Fibroblast of skin of abdomen (primary cell): ENCODE results near the gene PIK3R5.

ENCODE experiments used
- DNase-seq: peaks from one replicate; pipeline ENCODE4 v3.0.0-alpha.2; 2013

PIK3R5 gene

DNA sequence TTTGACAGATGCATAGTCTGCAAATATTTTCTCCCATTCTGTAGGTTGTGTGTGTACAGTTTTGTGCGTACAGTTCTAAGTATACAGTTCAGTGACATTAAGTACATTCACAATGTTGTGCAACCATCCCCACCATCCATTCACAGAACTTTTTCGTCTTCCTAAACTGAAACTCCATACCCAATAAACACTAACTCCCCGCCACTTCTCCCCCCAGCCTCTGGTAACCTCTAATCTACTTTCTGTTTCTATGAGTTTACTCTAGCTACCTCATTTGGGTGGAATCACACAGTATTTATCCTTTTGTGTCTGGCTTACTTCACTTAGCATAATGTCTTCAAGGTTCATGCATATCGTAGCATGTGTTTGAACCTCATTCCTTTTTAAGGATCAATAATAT lies 14.3 kb downstream of the PIK3R5 start:
- no peak for DNase-seq

DNA sequence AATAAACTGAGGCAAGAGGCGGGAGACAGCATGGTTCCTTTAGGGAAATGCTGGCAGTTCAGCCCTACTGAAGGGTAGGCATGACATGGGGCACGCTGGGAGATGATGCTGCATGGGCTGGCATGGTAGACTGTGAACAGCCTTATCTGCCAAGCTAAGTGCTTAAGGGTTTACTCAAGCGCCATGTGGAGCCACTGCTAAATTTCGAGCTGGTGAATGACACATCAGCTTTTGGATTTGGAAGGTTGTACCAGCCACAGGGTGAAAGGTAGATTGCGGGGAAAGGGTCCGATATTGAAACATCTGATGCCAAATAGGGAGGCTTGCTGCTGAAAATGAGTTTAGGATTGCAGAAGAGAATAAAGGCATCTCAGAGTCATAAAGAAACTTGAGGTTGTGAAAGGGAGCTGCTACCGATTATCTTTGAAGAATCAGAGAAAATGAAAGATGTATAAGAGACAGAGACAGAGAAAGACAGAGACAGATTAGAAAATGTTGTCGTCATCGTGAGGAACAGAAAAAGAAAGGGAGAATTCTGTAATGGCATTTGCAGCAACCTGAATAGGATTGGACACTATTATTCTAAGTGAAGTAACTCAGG lies 16.3 kb downstream of the PIK3R5 start:
- no peak for DNase-seq

DNA sequence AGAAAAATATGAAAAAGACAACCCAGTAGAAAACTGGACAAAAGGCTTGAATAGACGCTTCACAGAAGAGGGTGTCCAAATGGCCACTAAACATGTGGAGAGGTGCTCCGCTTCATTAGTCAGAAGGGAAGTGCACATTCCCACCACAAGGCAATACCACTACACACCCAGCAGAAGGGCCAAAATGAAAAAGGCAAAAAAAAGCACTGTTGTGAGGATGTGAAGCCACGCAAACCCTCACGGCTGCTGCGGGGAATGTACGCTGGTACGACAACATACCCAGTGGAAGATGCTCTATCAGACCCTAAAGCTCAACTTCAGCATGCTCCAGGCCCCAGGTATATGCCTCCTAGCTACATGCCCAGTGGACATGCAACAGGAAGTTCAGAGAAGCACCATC lies 17.0 kb downstream of the PIK3R5 start:
- no peak for DNase-seq

DNA sequence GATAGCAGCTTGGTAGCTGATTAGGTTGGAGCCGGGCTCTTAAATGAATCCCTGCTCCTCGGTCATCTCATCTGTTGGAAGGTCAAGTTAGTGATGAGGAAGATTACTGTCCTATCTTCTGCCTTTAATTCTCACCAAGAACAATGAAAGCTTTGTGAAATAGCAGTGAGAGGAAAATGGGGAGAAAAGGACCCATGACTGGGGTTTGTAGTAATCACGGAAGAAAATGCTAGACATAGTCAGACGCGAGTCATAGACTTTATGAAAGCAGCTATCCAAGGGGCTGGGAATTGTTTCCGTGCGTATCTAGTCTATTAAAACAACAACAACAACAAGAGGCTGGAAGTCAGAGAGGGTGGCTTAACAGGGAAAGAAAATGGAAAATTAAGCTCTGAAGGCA lies 18.3 kb downstream of the PIK3R5 start:
- no peak for DNase-seq

DNA sequence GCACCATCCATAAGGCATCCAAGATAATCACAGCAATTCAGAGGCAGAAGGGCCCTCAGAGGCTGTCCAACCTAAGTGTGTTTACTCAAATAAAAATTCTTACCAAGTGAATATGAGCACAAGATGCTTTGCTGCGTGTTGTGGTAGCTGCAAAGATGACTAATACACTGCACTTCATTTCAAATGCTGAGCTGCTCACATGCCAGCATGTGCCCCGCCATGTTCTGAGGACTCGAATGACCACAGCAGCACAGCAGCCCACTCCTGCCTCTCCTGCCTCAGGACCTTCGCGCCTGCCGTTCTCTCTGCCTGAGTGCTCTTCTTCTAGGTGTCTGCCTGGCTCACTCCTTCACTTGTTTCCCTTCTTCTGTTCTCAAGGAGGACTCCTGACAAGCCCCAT lies 19.0 kb downstream of the PIK3R5 start:
- peak; percentile 30 for DNase-seq

DNA sequence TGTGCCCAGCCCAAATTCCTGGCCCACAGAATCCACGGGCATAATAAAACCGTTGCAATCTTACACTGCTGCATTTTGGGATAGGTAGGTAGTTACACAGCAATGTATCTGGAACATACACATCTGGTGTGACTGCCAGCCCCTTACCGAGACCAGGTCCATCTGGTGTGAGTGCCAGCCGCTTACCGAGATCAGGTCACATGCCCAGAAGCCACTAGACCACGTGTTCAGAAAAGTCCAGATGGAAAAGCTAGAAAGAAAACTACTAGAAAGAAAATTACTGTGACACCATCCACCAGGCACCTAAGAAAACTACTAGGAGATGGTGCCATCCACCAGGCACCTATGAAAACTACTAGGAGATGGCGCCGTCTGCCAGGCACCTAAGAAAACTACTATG lies 19.4 kb downstream of the PIK3R5 start:
- DNase-seq, result no peak

DNA sequence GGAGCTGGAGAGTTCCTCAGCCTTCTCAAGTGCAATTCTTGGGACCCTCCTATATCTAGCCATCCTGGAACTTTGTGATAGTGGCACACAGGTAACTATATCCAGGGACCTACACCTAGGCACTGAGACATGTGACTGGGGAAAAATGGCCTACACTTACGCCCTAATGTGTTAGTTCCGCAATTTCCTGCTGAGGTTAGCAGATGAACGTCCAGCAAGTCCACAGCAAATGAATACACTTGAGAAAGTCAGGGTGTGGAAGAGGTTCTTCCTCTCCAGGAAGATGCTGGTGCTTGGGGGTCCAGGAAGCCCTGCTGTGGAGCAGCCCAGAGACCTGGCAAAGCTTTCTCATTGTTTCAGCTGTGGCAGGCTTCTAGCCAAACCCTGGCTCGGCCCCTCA lies 20.8 kb downstream of the PIK3R5 start:
- DNase-seq, result no peak

DNA sequence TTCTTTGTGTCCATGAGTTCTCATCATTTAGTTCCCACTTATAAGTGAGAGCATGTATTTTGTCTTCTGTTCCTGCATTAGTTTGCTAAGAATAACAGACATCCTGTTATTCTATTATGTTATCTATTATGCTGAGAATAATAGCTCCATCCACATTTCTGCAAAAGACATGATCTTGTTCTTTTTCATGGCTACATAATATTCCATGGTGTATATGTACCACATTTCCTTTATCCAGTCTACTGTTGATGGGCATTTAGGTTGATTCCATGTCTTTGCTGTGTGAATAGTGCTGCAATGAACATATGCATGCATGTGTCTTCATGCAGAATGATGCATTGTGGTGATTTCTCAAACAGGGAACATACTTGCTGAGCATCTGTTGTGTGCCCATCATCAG lies 21.4 kb downstream of the PIK3R5 start:
- DNase-seq, result no peak

DNA sequence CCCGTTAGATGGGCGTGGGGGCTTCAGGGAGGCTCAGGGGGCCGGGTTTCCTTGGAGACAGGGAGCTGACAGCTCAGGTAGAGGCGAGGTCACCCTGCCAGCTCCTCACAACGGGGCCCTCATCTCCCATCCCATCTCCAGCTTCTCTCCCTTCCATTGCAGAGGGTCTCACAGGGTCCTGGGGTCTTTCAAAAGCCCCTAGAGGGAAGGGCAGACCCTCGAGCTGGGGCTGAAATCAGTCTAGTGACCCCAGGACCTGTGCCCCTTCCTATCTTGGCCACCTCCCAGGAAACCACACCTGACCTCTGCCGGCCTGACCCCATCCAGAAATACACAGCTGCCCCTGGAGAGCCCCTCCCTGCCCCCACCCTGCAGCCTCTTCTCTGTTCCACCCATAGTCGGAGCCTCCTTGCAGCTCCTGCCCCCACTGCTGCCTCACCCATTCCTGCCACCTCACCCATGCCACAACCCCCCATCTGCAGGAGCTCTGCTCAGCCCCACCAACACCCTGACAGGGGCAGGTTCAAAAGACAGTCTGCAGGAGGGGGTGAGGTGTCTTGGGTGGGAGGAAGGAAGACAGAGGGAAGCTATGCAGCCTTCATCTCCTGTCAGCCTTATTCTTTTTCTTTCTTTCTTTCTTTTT lies 23.4 kb downstream of the PIK3R5 start:
- no peak for DNase-seq

DNA sequence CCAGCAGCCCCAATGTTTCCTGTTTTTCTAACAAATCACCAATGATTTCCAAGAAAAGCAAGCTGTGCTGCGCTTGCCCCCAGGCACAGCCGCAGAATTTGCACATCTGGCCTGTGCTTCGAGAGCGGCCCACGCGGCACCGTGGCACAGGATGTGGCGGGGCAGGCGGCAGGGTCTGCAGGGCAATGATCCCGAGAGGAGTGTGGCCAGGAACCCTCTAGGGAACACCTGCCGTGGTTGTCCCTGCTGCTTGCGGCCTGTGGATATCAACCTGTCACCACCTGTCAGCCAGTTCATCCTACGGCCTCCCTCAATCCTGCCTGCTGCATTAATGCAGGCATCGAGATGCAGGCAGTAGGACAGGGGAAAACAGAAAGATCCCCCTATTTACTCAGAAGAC lies 24.0 kb downstream of the PIK3R5 start:
- no peak for DNase-seq

DNA sequence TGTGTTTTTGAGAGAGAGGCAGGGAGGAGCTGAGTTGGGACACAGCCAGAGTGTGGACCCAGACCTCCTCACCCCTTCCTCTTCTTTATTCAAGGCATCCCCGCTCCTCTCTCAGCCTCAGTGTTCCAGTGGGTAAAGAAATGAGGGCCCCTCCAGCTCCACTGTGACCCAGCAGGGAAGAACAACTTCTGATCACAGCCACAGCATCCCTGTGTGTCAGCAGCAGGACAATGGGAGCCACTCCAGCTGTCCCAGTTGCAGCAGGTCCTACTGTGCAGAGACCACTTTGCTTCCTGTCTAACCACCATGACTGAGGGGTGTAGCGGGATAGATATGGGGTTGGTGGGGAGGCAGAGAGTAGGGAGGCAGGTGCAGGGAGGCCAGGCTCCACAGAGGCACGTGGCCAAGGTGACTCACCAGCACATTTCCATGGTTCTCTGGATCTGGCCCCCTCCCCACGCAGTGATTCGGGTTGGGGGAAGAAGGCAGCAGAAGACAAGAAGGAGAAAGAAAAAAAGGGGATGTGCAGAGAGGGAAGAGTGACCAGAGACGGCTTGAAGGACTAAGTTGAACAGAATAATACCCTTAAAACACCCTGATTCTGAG lies 24.5 kb downstream of the PIK3R5 start:
- DNase-seq, result no peak

DNA sequence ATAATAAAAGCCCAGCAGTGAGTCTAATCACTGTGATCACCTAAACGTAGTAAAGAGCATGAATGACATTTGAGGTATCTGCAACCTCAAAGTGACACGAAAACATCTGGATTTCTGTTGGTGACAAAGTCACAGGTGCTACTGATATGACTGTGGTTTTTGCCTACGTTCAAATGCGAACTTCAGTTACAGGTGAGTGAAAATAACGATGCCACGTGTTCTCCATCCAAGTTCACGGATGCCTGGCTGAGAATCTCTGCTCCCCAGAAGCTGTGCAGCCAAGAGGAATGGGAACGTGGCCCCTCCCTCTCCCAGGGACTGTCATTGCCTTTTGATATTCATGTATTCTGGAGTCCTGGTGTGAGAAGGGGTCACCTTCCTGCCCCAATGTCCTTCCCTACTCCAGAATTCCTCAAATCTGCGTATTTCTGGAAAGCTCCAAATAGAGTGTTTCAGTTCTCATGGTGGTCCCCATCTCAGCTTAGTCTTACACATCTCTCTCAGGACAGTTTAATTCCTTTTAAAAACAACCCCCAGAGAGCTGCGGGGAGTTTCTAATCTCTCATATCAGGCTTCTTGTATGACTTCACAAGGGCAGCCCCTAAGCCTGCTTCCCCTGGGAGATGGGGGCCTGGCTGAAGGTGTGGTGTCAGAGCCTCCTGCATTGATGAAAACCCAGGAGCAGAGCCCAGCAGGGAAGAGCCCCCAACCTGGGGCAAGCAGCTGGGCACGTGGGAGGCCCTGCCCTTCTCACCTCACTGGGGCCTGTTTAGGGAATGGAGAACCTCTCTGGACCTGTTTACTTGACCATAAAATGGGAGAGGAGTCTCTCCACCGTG lies 25.8 kb downstream of the PIK3R5 start:
- no peak for DNase-seq

DNA sequence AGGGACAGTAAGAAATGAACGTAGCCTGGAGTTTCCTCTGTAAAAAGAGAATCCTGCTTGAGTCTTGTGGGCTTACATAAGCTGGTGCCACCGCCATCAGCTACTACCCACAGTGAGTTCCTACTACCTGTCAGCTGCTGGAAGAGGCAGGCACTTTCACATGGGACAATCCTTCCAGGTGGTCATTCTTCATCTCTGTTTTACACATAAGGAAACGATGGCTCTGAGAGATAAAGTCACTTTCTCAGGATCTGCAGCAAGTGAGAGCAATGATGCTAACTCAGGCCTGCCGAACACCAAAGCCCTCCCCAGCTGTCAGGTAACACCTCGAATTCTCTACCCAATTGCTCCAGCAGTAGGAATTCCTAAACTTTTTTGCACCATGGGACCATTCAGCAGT lies 26.6 kb downstream of the PIK3R5 start:
- no peak for DNase-seq

DNA sequence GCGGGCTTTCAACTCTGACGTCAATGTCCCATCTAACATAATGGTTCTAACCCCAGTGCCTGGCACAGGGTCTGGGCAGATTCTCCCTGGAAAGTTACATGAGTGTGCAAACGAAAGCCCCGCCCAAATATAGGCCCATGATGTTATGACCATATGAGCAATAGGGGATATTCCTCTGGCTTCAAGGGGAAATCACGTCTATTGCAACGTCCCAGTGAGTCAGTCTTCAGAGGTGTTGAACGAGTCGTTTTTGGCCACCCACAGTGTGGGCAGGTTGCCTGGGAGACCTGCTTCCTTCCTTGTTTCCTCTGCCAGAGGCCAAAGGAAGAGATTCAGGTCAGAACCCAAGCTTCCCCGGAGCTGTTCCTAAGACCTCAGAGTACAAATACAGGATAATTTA lies 30.3 kb downstream of the PIK3R5 start:
- DNase-seq, result no peak

DNA sequence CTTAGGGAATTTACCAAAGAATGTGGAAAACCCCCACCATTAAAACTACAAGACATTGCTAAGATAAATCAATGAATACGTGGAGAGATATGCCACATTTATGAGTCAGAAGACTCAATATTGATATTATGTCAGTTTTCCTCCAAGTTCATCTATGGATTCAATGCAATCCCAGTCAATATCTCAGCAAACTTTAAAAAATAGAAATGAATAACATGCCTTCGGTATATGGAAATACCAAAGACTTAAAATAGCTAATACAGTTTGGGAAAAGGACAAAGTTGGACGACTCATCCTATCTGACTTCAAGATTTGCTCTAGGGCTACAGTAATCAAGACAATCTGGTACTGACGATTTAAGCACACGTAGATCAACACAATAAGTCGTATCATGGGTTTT lies 31.2 kb downstream of the PIK3R5 start:
- DNase-seq, result no peak

DNA sequence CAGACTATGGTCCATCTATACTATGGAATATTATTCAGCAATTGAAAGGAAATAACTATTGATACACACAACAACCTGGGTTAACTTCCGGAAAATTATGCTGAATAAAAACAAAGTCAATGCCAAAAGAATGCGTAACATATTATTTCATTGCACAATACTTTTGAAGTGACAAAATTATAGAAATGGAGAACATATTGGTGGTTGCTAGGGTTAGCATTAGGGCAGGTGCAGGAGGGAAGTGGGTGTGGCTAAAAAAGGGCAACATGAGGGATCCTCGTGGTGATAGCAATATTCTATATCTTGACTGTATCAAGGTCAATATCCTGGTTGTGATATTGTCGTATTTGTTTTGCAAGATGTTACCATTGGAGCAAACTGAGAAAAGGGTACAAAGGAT lies 34.9 kb downstream of the PIK3R5 start:
- no peak for DNase-seq

DNA sequence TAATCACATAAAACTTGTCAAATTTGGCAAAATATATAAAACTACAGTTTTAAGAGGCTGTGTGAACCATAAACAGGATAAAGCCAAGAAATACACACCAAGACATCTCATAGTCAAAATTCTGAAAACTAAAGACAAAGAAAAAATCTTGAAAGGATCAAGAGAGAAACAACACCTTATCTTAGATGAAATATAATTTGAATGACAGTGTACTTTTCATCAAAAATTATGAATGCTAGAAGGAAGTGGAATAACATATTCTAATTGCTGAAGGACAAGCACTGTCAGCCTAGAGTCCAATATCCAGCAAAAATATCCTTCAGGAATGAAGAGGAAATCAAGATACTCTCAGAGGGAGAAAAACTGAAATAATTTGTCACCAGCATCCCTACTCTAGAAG lies 37.2 kb downstream of the PIK3R5 start:
- DNase-seq, result no peak

DNA sequence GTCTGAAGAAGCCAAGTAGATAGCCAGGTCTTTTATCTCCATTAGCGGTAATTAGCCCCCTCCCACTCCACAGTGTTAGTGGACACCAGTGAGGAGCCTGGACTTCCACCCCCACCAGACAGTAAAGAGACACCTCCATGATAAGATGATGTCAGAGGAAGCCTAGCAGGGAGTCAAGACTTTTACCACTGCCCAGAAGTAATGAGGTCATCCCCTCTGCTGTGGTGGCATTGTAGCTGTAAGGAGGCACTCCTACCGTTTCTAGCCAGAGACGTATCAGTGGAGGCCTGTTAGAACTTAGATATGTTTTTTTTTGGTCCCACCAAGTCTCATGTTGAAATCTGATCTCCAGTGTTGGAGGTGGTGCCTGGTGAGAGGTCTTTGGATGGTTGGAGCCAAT lies 38.1 kb downstream of the PIK3R5 start:
- no peak for DNase-seq

DNA sequence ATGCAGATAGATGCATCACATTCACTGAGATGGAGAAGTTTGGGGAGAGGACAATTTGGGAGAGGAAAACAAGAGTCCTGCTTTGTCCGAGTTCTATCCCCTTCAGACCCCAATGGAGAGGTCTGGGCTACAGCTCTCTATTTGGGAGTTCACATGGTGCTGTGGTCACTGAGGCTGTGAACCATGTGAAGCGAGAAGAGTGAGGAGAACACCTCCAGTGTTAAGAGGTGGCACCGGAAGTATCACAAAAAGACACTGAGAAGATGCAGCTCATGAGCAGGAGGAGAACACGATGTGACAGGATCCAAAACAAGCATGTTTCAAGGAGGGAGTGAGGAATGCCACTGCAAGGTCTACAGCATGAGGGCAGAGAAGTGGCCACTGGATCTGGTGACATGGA lies 39.7 kb downstream of the PIK3R5 start:
- no peak for DNase-seq

DNA sequence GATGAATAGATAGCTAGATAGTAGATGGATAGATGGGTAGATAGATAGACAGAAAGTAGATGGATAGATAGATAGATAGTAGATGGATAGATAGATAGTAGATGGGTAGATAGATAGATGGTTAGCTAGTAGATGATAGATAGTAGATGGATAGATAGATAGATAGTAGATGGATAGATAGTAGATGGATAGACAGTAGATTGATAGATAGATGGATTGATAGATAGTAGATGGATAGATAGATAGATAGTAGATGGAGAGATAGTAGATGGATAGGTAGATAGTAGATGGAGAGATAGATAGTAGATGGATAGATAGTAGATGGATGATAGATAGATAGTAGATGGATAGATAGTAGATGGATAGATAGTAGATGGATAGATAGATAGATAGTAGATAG lies 40.4 kb downstream of the PIK3R5 start:
- no peak for DNase-seq

DNA sequence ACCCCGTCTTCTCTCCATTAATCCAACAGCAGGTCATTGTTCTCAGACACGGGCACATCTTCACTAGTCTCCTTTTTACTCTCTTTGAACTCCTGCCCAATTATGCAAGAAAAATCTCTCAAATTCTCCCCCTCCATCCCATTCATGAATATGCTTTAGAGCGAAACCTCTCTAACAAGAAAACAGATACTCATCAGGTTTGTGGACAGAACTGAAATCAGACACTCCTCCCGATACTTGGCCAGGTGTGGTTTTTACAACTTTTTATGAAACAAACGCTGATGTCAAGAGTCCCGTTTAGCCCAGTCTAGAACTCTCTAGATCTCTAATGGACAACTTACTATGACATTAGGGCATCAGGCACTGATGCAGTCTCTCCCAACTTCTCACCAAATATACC lies 40.9 kb downstream of the PIK3R5 start:
- DNase-seq, result no peak

DNA sequence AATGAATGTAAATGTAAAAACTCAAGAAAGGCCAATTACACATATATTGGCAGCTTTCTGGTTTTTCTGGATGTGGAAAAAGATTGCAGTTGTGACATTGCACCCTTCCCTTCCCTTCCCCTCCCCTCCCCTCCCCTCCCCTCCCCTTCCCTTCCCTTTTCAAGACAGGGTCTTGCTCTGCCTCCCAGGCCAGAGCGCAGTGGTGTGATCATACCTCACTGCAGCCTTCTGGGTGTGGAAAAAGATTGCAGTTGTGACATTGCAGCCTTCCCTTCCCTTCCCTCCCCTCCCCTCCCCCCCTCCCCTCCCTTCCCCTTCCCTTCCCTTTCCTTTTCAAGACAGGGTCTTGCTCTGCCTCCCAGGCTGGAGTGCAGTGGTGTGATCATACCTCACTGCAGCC lies 41.7 kb downstream of the PIK3R5 start:
- no peak for DNase-seq

DNA sequence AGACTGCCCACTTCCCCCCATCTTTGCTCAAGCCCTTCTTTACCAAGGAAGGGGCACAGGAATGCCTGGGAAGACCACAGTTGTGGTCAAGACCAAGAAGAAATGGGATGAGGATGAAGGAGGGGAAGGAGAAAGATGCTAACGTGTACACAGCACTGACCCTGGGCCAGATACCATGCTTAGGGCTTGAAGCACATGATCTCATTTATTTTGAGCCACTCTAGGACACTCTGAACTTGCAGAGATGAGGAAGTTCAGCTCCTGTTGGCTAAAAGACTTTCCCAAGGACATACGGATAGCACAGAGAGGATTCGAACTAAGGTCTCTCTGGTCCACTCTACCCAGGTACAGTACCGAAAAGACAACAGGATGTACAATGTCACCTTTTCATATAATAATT lies 42.6 kb downstream of the PIK3R5 start:
- no peak for DNase-seq

DNA sequence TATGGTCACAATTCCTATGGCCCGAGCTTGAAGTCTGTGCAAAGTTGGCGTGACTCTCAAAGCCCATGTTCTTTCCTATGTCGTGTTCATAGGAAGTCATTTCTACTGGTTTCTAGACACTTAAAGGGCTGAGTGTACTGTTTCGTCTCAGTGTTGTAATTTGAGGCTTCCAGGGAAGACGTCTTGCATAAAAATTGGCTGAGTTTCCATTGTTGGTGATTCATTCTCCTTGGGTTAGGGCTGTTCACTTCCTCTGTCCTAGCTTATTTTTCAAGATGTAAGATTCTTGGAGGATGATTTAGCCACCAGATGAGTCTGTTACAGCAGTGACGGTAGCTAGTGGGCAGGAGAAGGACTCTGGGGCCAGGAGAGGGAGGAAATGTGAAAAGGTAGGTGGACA lies 43.1 kb downstream of the PIK3R5 start:
- DNase-seq, result peak; percentile 97
